RWPE2 (cell line): ENCODE data around the gene HELZ.

Experiments
- ATAC-seq: fragments of 200-7000 bp; cut with Tn5 transposase; 3 replicates; pipeline ENCODE4 v1.9.1; 2021; ENCODE audit warnings: low read depth
- DNase-seq: peaks from one replicate; pipeline ENCODE4 v3.0.0-alpha.2; 2020; ENCODE audit warnings: low spot score
- H3K27ac ChIP-seq: fragments of 450-650 bp; 2 replicates; pipeline ENCODE4 v1.5.1; 2017; ENCODE audit warnings: mild to moderate bottlenecking; ENCODE audit not compliant: poor library complexity, severe bottlenecking
- H3K27me3 ChIP-seq: fragments of 250-450 bp; sonication (Bioruptor Pico); 2 replicates; pipeline ENCODE4 v1.5.1; 2021; ENCODE audit warnings: mild to moderate bottlenecking, moderate library complexity; ENCODE audit not compliant: insufficient read depth, poor library complexity, severe bottlenecking
- H3K36me3 ChIP-seq: fragments of 250-450 bp; sonication (Bioruptor Pico); 2 replicates; pipeline ENCODE4 v1.5.1; 2020; ENCODE audit warnings: low read depth, mild to moderate bottlenecking, moderate library complexity
- H3K4me1 ChIP-seq: fragments of 250-450 bp; sonication (Bioruptor Pico); 2 replicates; pipeline ENCODE4 v1.5.1; 2021; ENCODE audit warnings: mild to moderate bottlenecking, moderate library complexity; ENCODE audit not compliant: insufficient read depth, poor library complexity, severe bottlenecking
- H3K4me3 ChIP-seq: fragments of 250-450 bp; sonication (Bioruptor Pico); 2 replicates; pipeline ENCODE4 v1.5.1; 2021; ENCODE audit warnings: mild to moderate bottlenecking, moderate library complexity; ENCODE audit not compliant: severe bottlenecking
- H3K9me3 ChIP-seq: fragments of 250-450 bp; sonication (Bioruptor Pico); 2 replicates; pipeline ENCODE4 v1.5.1; 2021; ENCODE audit warnings: mild to moderate bottlenecking, moderate library complexity; ENCODE audit not compliant: severe bottlenecking
- CTCF ChIP-seq: fragments of 450-650 bp; IDR thresholded peaks from one replicate; pipeline ENCODE4 v1.5.1; 2017; ENCODE audit warnings: mild to moderate bottlenecking, moderate library complexity; ENCODE audit not compliant: poor library complexity, severe bottlenecking

The HELZ gene

GRCh38 chr17:67232441-67232840, 12.6 kb downstream of the HELZ start:
- TF ChIP-seq CTCF, result no peak

GRCh38 chr17:67229109-67229955, 15.7 kb downstream of the HELZ start:
- H3K36me3 ChIP-seq, result peaks cover 56% of the 10 kb centered on the region
- no peaks in the 10 kb centered on the region for H3K27me3 ChIP-seq
- H3K4me3 ChIP-seq, result no peak overlapping the region
- no peaks in the 10 kb centered on the region for H3K4me1 ChIP-seq
- TF ChIP-seq CTCF, result no peak
- no peak overlapping the region for H3K27ac ChIP-seq
- no peak for DNase-seq
- H3K9me3 ChIP-seq, result peaks cover 2% of the 10 kb centered on the region
- no peak for ATAC-seq

More at GRCh38 chr17:67232441-67232840, 12.6 kb downstream of the HELZ start:
- Histone ChIP-seq H3K9me3 (peaks cover 2% of the 10 kb centered on the region), H3K4me1 (no peaks in the 10 kb centered on the region), H3K4me3 (no peak overlapping the region), H3K27ac (no peak overlapping the region), H3K36me3 (peaks cover 60% of the 10 kb centered on the region), H3K27me3 (no peaks in the 10 kb centered on the region)
- no peak for DNase-seq
- ATAC-seq, result no peak

- TF ChIP-seq CTCF, result no peak
- no peak for DNase-seq
- H3K36me3 ChIP-seq, result peaks cover 51% of the 10 kb centered on the region
Measured at GRCh38 chr17:67227488-67227887, 17.5 kb downstream of the HELZ start.

GRCh38 chr17:67225316-67225715, 19.7 kb downstream of the HELZ start:
- H3K9me3 ChIP-seq, result peaks cover 2% of the 10 kb centered on the region
- H3K4me3 ChIP-seq, result no peak overlapping the region
- TF ChIP-seq CTCF, result no peak
- DNase-seq (no peak), ATAC-seq (no peak)
- no peak overlapping the region for H3K27ac ChIP-seq
- H3K36me3 ChIP-seq, result peaks cover 47% of the 10 kb centered on the region
- no peaks in the 10 kb centered on the region for H3K4me1 ChIP-seq
- no peaks in the 10 kb centered on the region for H3K27me3 ChIP-seq

More at GRCh38 chr17:67227488-67227887, 17.5 kb downstream of the HELZ start:
- Histone ChIP-seq H3K27me3 (no peaks in the 10 kb centered on the region), H3K4me1 (no peaks in the 10 kb centered on the region), H3K4me3 (no peak overlapping the region), H3K27ac (no peak overlapping the region), H3K9me3 (peaks cover 2% of the 10 kb centered on the region)
- ATAC-seq, result no peak

- Histone ChIP-seq H3K4me1 (no peaks in the 10 kb centered on the region), H3K36me3 (peaks cover 47% of the 10 kb centered on the region)
Measured at GRCh38 chr17:67224736-67225135, 20.3 kb downstream of the HELZ start.

More at GRCh38 chr17:67224736-67225135, 20.3 kb downstream of the HELZ start:
- TF ChIP-seq CTCF, result no peak
- Histone ChIP-seq H3K27ac (no peak overlapping the region), H3K9me3 (peaks cover 2% of the 10 kb centered on the region), H3K27me3 (no peaks in the 10 kb centered on the region), H3K4me3 (no peak overlapping the region)
- ATAC-seq (no peak), DNase-seq (no peak)
